WTC11 (cell line): Measurements from ENCODE around the gene WDR48. TPM values are rescaled to one million over a fixed set of nuclear protein-coding genes. Genes with fewer than 3 reads are reported as not detected.

ENCODE experiments used
- ATAC-seq: fragments of 200-7000 bp; cut with Tn5 transposase; 2 replicates; pipeline ENCODE4 v1.10.0; 2021; ENCODE audit warnings: mild to moderate bottlenecking, moderate library complexity
- CTCF ChIA-PET: fragments of 300-600 bp; sonication (Branson Sonifier 250); formaldehyde crosslinking; loops from one replicate; lab custom pipeline; 2021; ENCODE audit warnings: antibody characterized with exemption; lab: Charles Lee
- POLR2A ChIA-PET: fragments of 350-600 bp; sonication (Branson Sonifier 250); formaldehyde crosslinking; loops from one replicate; lab custom pipeline; 2021; ENCODE audit warnings: antibody characterized with exemption; lab: Charles Lee
- DNase-seq: peaks from one replicate; pipeline ENCODE4 v3.0.0; 2021; ENCODE audit warnings: low spot score
- H3K27ac Mint-ChIP-seq: 2 replicates; pipeline ENCODE4 v1.8.0; 2021; ENCODE audit warnings: mixed read lengths
- H3K27me3 Mint-ChIP-seq: 2 replicates; pipeline ENCODE4 v1.8.0; 2021; ENCODE audit warnings: low read depth, mild to moderate bottlenecking, moderate library complexity, mixed read lengths
- H3K36me3 Mint-ChIP-seq: 2 replicates; pipeline ENCODE4 v1.8.0; 2021; ENCODE audit warnings: mixed read lengths
- H3K4me1 Mint-ChIP-seq: 2 replicates; pipeline ENCODE4 v1.8.0; 2022; ENCODE audit warnings: mixed read lengths
- H3K4me3 Mint-ChIP-seq: 2 replicates; pipeline ENCODE4 v1.8.0; 2021; ENCODE audit warnings: mild to moderate bottlenecking, moderate library complexity, mixed read lengths
- H3K9me3 Mint-ChIP-seq: 2 replicates; pipeline ENCODE4 v1.8.0; 2021; ENCODE audit warnings: mixed read lengths
- CREB1 ChIP-seq: sonication (generic); formaldehyde crosslinking; IDR thresholded peaks from 2 replicates; pipeline ENCODE4 v1.8.0; 2023; ENCODE audit warnings: mild to moderate bottlenecking, missing genetic modification reagents
- CREM ChIP-seq: sonication (generic); formaldehyde crosslinking; IDR thresholded peaks from 2 replicates; pipeline ENCODE4 v1.8.1; 2022; ENCODE audit warnings: mild to moderate bottlenecking, missing genetic modification reagents, moderate library complexity
- E2F1 ChIP-seq: sonication (generic); formaldehyde crosslinking; IDR thresholded peaks from 2 replicates; pipeline ENCODE4 v1.8.0; 2022; ENCODE audit warnings: mild to moderate bottlenecking, missing genetic modification reagents
- ETV6 ChIP-seq: sonication (generic); formaldehyde crosslinking; IDR thresholded peaks from 2 replicates; pipeline ENCODE4 v1.8.1; 2022; ENCODE audit warnings: mild to moderate bottlenecking, missing genetic modification reagents
- FOXJ3 ChIP-seq: sonication (generic); formaldehyde crosslinking; IDR thresholded peaks from 2 replicates; pipeline ENCODE4 v1.9.0; 2021; ENCODE audit warnings: missing genetic modification reagents, mild to moderate bottlenecking, borderline replicate concordance
- FOXP1 ChIP-seq: sonication (generic); formaldehyde crosslinking; IDR thresholded peaks from 2 replicates; pipeline ENCODE4 v1.8.0; 2022; ENCODE audit warnings: missing genetic modification reagents, mild to moderate bottlenecking, moderate library complexity, borderline replicate concordance
- GRHL2 ChIP-seq: fragments of 250-450 bp; sonication (Bioruptor Pico); IDR thresholded peaks from 2 replicates; pipeline ENCODE4 v1.8.0; 2022; ENCODE audit warnings: mild to moderate bottlenecking, moderate library complexity; ENCODE audit not compliant: insufficient replicate concordance, severe bottlenecking
- GTF2I ChIP-seq: fragments of 250-450 bp; sonication (Bioruptor Pico); conservative IDR thresholded peaks from 2 replicates; pipeline ENCODE4 v1.4.0; 2021; ENCODE audit warnings: mild to moderate bottlenecking
- HMGXB4 ChIP-seq: sonication (generic); formaldehyde crosslinking; IDR thresholded peaks from 2 replicates; pipeline ENCODE4 v1.8.1; 2023; ENCODE audit warnings: mild to moderate bottlenecking, moderate library complexity, missing genetic modification reagents
- IRF2 ChIP-seq: sonication (generic); formaldehyde crosslinking; IDR thresholded peaks from 2 replicates; pipeline ENCODE4 v1.8.0; 2022; ENCODE audit warnings: low read depth, missing genetic modification reagents, borderline replicate concordance
- JAZF1 ChIP-seq: fragments of 250-450 bp; sonication (Bioruptor Pico); IDR thresholded peaks from 2 replicates; pipeline ENCODE4 v1.9.0; 2021; ENCODE audit warnings: moderate library complexity, mild to moderate bottlenecking, inconsistent platforms
- NFATC4 ChIP-seq: fragments of 250-450 bp; sonication (Bioruptor Pico); IDR thresholded peaks from 2 replicates; pipeline ENCODE4 v1.9.0; 2021; ENCODE audit warnings: mild to moderate bottlenecking
- NFE2L1 ChIP-seq: sonication (generic); formaldehyde crosslinking; IDR thresholded peaks from 2 replicates; pipeline ENCODE4 v1.8.1; 2023; ENCODE audit warnings: missing genetic modification reagents
- NR1H2 ChIP-seq: sonication (generic); formaldehyde crosslinking; IDR thresholded peaks from 2 replicates; pipeline ENCODE4 v1.9.0; 2021; ENCODE audit warnings: mild to moderate bottlenecking, moderate library complexity, missing genetic modification reagents
- PRRX2 ChIP-seq: fragments of 250-450 bp; sonication (Bioruptor Pico); IDR thresholded peaks from 2 replicates; pipeline ENCODE4 v1.8.0; 2021; ENCODE audit warnings: mild to moderate bottlenecking
- TCF7 ChIP-seq: sonication (generic); formaldehyde crosslinking; IDR thresholded peaks from 2 replicates; pipeline ENCODE4 v1.8.0; 2022; ENCODE audit warnings: mild to moderate bottlenecking, low read depth, missing genetic modification reagents, moderate library complexity
- ZNF232 ChIP-seq: sonication (generic); formaldehyde crosslinking; IDR thresholded peaks from 2 replicates; pipeline ENCODE4 v1.8.0; 2022; ENCODE audit warnings: mild to moderate bottlenecking, missing genetic modification reagents
- ZNF263 ChIP-seq: sonication (generic); formaldehyde crosslinking; IDR thresholded peaks from 2 replicates; pipeline ENCODE4 v1.8.1; 2022; ENCODE audit warnings: low read depth, mild to moderate bottlenecking, moderate library complexity, missing genetic modification reagents
- ZNF317 ChIP-seq: sonication (generic); formaldehyde crosslinking; IDR thresholded peaks from 2 replicates; pipeline ENCODE4 v1.8.1; 2023; ENCODE audit warnings: low read depth, mild to moderate bottlenecking, moderate library complexity, missing genetic modification reagents, borderline replicate concordance
- ZNF396 ChIP-seq: fragments of 250-450 bp; sonication (Bioruptor Pico); IDR thresholded peaks from 2 replicates; pipeline ENCODE4 v1.8.0; 2021; ENCODE audit warnings: mild to moderate bottlenecking, moderate library complexity, borderline replicate concordance
- ZNF423 ChIP-seq: fragments of 250-450 bp; sonication (Bioruptor Pico); IDR thresholded peaks from 2 replicates; pipeline ENCODE4 v2.1.2; 2022; ENCODE audit warnings: mild to moderate bottlenecking, moderate library complexity
- total RNA-seq: library from RNA; stranded (reverse); gene quantifications from 3 replicates; pipeline ENCODE4 v1.2.3, GENCODE V29; 2021
- TF ChIP-seq, protein P1 (sequence below): sonication (generic); formaldehyde crosslinking; IDR thresholded peaks from 2 replicates; pipeline ENCODE4 v1.8.0; 2023; ENCODE audit warnings: missing genetic modification reagents, mild to moderate bottlenecking, borderline replicate concordance
- TF ChIP-seq, protein P2 (sequence below): fragments of 250-450 bp; sonication (Bioruptor Pico); IDR thresholded peaks from 2 replicates; pipeline ENCODE4 v2.1.2; 2022; ENCODE audit warnings: mild to moderate bottlenecking, moderate library complexity

WDR48 gene
- total RNA-seq, 1 experiment from 2014 or later: 40.9 TPM

DNA sequence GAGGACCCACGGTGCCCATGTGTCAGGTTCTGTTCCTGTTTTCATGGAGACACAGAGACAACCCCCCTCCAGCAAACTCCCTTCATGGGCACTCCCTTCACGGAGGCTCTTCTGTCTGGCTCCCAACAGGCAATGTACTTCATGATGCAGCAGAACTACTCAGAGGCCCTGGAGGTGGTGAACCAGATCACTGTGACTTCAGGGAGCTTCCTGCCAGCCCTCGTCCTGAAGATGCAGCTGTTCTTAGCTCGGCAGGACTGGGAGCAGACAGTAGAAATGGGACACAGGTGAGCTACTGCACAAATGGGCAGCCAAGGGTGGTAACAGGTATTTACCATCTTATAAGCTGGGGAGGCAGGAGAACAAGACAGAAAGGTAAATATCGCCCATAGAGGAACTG lies 62.6 kb downstream of the WDR48 start:
- ChIA-PET CTCF (interaction anchor here (1.0 to 2.1 kb wide), 2 partner anchors 11 to 174 kb away, joined by 4 to 8 read pairs; no protein-coding TSS in a partner anchor), POLR2A (no interaction called here)
- TF ChIP-seq TCF7 (no peak), E2F1 (CRISPR knock-in tag) (no peak), ZNF232 (CRISPR knock-in tag) (no peak)
- TF ChIP-seq, protein P1, sequence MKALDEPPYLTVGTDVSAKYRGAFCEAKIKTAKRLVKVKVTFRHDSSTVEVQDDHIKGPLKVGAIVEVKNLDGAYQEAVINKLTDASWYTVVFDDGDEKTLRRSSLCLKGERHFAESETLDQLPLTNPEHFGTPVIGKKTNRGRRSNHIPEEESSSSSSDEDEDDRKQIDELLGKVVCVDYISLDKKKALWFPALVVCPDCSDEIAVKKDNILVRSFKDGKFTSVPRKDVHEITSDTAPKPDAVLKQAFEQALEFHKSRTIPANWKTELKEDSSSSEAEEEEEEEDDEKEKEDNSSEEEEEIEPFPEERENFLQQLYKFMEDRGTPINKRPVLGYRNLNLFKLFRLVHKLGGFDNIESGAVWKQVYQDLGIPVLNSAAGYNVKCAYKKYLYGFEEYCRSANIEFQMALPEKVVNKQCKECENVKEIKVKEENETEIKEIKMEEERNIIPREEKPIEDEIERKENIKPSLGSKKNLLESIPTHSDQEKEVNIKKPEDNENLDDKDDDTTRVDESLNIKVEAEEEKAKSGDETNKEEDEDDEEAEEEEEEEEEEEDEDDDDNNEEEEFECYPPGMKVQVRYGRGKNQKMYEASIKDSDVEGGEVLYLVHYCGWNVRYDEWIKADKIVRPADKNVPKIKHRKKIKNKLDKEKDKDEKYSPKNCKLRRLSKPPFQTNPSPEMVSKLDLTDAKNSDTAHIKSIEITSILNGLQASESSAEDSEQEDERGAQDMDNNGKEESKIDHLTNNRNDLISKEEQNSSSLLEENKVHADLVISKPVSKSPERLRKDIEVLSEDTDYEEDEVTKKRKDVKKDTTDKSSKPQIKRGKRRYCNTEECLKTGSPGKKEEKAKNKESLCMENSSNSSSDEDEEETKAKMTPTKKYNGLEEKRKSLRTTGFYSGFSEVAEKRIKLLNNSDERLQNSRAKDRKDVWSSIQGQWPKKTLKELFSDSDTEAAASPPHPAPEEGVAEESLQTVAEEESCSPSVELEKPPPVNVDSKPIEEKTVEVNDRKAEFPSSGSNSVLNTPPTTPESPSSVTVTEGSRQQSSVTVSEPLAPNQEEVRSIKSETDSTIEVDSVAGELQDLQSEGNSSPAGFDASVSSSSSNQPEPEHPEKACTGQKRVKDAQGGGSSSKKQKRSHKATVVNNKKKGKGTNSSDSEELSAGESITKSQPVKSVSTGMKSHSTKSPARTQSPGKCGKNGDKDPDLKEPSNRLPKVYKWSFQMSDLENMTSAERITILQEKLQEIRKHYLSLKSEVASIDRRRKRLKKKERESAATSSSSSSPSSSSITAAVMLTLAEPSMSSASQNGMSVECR: no peak
- H3K27ac Mint-ChIP-seq: no peak overlapping the region
- H3K36me3 Mint-ChIP-seq: no peaks in the 10 kb centered on the region
- ATAC-seq (no peak), DNase-seq (no peak)
- no peaks in the 10 kb centered on the region for H3K27me3 Mint-ChIP-seq
- H3K9me3 Mint-ChIP-seq: no peaks in the 10 kb centered on the region
- H3K4me3 Mint-ChIP-seq: no peak overlapping the region
- no peaks in the 10 kb centered on the region for H3K4me1 Mint-ChIP-seq

DNA sequence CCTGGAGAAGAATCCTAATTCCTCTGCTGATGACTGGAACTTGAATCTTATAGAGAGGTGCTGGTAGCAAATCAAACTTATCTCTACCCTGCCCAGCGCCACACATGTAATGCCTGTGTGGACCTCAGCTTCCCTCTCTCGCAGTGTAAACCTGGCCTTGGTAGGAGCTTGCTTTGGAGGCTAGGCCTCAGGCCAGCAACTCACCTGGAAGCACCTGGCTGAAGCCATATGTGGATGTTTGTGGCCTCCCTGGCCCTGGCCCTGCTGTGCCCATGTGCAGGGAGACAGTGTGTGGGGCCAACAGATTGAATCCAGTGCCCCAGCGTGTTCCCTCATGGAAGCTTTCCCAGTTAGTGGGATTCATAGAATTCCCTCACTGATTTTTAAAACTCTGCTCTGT lies 64.1 kb downstream of the WDR48 start:
- TF ChIP-seq ZNF423 (CRISPR knock-in tag) (no peak), JAZF1 (CRISPR knock-in tag) (no peak), CREB1 (CRISPR knock-in tag) (no peak), GRHL2 (no peak), GTF2I (CRISPR knock-in tag) (no peak), ETV6 (CRISPR knock-in tag) (no peak), ZNF317 (no peak), TCF7 (no peak), FOXJ3 (CRISPR knock-in tag) (no peak), NFATC4 (no peak), IRF2 (CRISPR knock-in tag) (no peak), ZNF396 (CRISPR knock-in tag) (no peak)
- TF ChIP-seq, protein P2, sequence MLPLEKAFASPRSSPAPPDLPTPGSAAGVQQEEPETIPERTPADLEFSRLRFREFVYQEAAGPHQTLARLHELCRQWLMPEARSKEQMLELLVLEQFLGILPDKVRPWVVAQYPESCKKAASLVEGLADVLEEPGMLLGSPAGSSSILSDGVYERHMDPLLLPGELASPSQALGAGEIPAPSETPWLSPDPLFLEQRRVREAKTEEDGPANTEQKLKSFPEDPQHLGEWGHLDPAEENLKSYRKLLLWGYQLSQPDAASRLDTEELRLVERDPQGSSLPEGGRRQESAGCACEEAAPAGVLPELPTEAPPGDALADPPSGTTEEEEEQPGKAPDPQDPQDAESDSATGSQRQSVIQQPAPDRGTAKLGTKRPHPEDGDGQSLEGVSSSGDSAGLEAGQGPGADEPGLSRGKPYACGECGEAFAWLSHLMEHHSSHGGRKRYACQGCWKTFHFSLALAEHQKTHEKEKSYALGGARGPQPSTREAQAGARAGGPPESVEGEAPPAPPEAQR (CRISPR knock-in tag): no peak
- no peaks in the 10 kb centered on the region for H3K4me1 Mint-ChIP-seq
- ChIA-PET CTCF (interaction anchor here (0.6 to 4.4 kb wide), 6 partner anchors 10 to 227 kb away, joined by 3 to 35 read pairs (median 5); no protein-coding TSS in a partner anchor), POLR2A (no interaction called here)
- no peak overlapping the region for H3K27ac Mint-ChIP-seq
- ATAC-seq: no peak
- H3K9me3 Mint-ChIP-seq: no peaks in the 10 kb centered on the region
- H3K4me3 Mint-ChIP-seq: no peak overlapping the region
- no peaks in the 10 kb centered on the region for H3K27me3 Mint-ChIP-seq
- no peak for DNase-seq
- no peaks in the 10 kb centered on the region for H3K36me3 Mint-ChIP-seq

GRCh38 chr3:39118079-39118478 lies 66.3 kb downstream of the WDR48 start:
- Mint-ChIP-seq H3K27me3 (no peaks in the 10 kb centered on the region), H3K27ac (no peak overlapping the region), H3K4me3 (no peak overlapping the region), H3K36me3 (no peaks in the 10 kb centered on the region), H3K4me1 (no peaks in the 10 kb centered on the region), H3K9me3 (no peaks in the 10 kb centered on the region)
- no peak for TF ChIP-seq NFE2L1
- TF ChIP-seq ZNF263 (CRISPR knock-in tag): no peak
- no peak for TF ChIP-seq FOXP1
- no peak for TF ChIP-seq HMGXB4 (CRISPR knock-in tag)
- TF ChIP-seq NR1H2 (CRISPR knock-in tag): no peak
- no peak for TF ChIP-seq CREM
- TF ChIP-seq PRRX2: no peak
- DNase-seq (no peak), ATAC-seq (no peak)
- ChIA-PET CTCF (interaction anchor here (0.9 to 4.4 kb wide), 3 partner anchors 8 to 170 kb away, joined by 3 to 35 read pairs (median 6); no protein-coding TSS in a partner anchor), POLR2A (no interaction called here)
